Measurements from ENCODE around the gene ZFP64. TPM values are rescaled to one million over a fixed set of nuclear protein-coding genes. Genes with fewer than 3 reads are reported as not detected.

Gene ZFP64
- total RNA-seq, 1 donor from 2014 or later = 25.5 TPM

GRCh38 chr20:52166150-52166549 is 25.4 kb downstream of the ZFP64 start:
- H3K9me3 Mint-ChIP-seq = peaks cover 4% of the 10 kb centered on the region
- H3K36me3 Mint-ChIP-seq (ENCODE audit: low read depth) = peaks cover 43% of the 10 kb centered on the region
- H3K4me3 Mint-ChIP-seq = no peak overlapping the region
- TF ChIP-seq CTCF (conservative IDR thresholded peaks at IDR 0.05) = no peak
- DNase-seq (ENCODE audit: low read depth, low spot score) = no peak
- H3K27me3 Mint-ChIP-seq (ENCODE audit: low read depth) = no peaks in the 10 kb centered on the region
- H3K4me1 Mint-ChIP-seq = no peaks in the 10 kb centered on the region
- H3K27ac Mint-ChIP-seq (ENCODE audit: unreplicated experiment) = no peak overlapping the region

- DNase-seq (ENCODE audit: low read depth, low spot score) = no peak
- peaks cover 14% of the 10 kb centered on the region for H3K9me3 Mint-ChIP-seq
- no peak for TF ChIP-seq CTCF (conservative IDR thresholded peaks at IDR 0.05)
- H3K4me1 Mint-ChIP-seq = no peaks in the 10 kb centered on the region
- H3K4me3 Mint-ChIP-seq = no peak overlapping the region
- H3K27ac Mint-ChIP-seq (ENCODE audit: unreplicated experiment) = no peak overlapping the region
- no peaks in the 10 kb centered on the region for H3K27me3 Mint-ChIP-seq (ENCODE audit: low read depth)
- peaks cover 66% of the 10 kb centered on the region for H3K36me3 Mint-ChIP-seq (ENCODE audit: low read depth)
Measured at GRCh38 chr20:52160621-52161204, 30.9 kb downstream of the ZFP64 start.

GRCh38 chr20:52160049-52160570 is 31.5 kb downstream of the ZFP64 start:
- Mint-ChIP-seq H3K9me3 (peaks cover 12% of the 10 kb centered on the region), H3K36me3 (ENCODE audit: low read depth) (peaks cover 62% of the 10 kb centered on the region), H3K4me3 (no peak overlapping the region), H3K4me1 (no peaks in the 10 kb centered on the region), H3K27ac (ENCODE audit: unreplicated experiment) (no peak overlapping the region), H3K27me3 (ENCODE audit: low read depth) (no peaks in the 10 kb centered on the region)
- no peak for DNase-seq (ENCODE audit: low read depth, low spot score)
- TF ChIP-seq CTCF (conservative IDR thresholded peaks at IDR 0.05) = no peak

GRCh38 chr20:52154575-52154974 is 37.0 kb downstream of the ZFP64 start:
- Mint-ChIP-seq H3K27me3 (ENCODE audit: low read depth) (no peaks in the 10 kb centered on the region), H3K27ac (ENCODE audit: unreplicated experiment) (no peak overlapping the region), H3K4me3 (no peak overlapping the region), H3K36me3 (ENCODE audit: low read depth) (peaks cover 50% of the 10 kb centered on the region), H3K4me1 (no peaks in the 10 kb centered on the region), H3K9me3 (peaks cover 12% of the 10 kb centered on the region)
- no peak for DNase-seq (ENCODE audit: low read depth, low spot score)
- no peak for TF ChIP-seq CTCF (conservative IDR thresholded peaks at IDR 0.05)

- H3K27ac Mint-ChIP-seq (ENCODE audit: unreplicated experiment) = no peak overlapping the region
- H3K9me3 Mint-ChIP-seq = peaks cover 12% of the 10 kb centered on the region
- no peak overlapping the region for H3K4me3 Mint-ChIP-seq
- no peak for TF ChIP-seq CTCF (conservative IDR thresholded peaks at IDR 0.05)
- H3K4me1 Mint-ChIP-seq = no peaks in the 10 kb centered on the region
- no peak for DNase-seq (ENCODE audit: low read depth, low spot score)
- H3K36me3 Mint-ChIP-seq (ENCODE audit: low read depth) = peaks cover 43% of the 10 kb centered on the region
- no peaks in the 10 kb centered on the region for H3K27me3 Mint-ChIP-seq (ENCODE audit: low read depth)
Measured at GRCh38 chr20:52153896-52154295, 37.7 kb downstream of the ZFP64 start.

Measured in neural crest cell (in vitro differentiated cells).